Measurements from ENCODE around the gene KCNC3.

- TF ChIP-seq ZNF274 (IDR thresholded peaks at IDR 0.05; ENCODE audit: low read depth, low read length) (no peak), YY1 (IDR thresholded peaks at IDR 0.05; ENCODE audit: insufficient read depth, insufficient read length) (no peak), SUZ12 (IDR thresholded peaks at IDR 0.05; ENCODE audit: extremely low read depth, insufficient read depth, insufficient read length) (no peak)
Observed at GRCh38 chr19:50287331-50287730, 41.8 kb downstream of the KCNC3 start.

Measured in NT2/D1 (cell line).